ENCODE data around the gene BMP8A.
"Not testable (repeated sequence)": the region's sequence is repeated elsewhere in the genome, so short reads cannot be mapped to it uniquely, and the experiment has no call there.

Gene BMP8A

DNA sequence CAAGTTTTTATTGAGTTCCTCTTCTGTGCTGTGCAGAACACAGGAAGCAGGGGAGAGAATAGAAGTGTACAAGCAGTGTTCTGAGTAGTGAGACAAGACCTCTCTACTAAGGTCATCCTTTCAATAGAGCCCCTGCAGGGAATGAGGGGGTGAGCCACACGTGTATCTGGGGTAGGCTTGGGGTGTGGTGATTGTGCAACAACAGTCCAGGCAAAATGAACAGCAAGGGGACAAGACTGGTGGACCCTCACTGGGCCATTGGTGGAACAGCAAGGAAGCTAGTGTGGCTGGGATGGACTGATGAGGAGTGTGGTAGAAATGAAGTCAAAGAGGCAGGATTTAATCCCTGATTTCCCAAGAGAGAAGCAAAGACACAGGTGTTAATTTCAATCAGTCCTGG is 8.2 kb upstream of the BMP8A start:
- no peak for DNase-seq

DNA sequence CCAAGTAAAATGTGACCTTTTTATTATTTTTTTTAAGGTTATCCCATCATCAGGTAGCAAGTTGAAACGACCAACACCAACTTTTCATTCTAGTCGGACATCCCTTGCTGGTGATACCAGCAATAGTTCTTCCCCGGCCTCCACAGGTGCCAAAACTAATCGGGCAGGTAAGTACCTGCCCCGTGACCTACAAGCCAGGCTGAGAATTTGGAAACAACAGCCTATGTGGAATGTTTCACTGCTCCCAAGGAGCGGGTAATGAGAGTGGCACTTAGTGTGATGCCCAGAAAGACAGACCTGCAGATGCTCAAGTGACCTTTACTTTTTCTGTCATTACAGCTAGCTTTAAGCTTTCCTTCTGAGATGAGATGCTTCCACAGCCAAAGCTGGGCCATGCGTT is 6.9 kb upstream of the BMP8A start:
- no peak for DNase-seq

GRCh38 chr1:39485046-39485803 is 6.2 kb upstream of the BMP8A start:
- DNase-seq = no peak

DNA sequence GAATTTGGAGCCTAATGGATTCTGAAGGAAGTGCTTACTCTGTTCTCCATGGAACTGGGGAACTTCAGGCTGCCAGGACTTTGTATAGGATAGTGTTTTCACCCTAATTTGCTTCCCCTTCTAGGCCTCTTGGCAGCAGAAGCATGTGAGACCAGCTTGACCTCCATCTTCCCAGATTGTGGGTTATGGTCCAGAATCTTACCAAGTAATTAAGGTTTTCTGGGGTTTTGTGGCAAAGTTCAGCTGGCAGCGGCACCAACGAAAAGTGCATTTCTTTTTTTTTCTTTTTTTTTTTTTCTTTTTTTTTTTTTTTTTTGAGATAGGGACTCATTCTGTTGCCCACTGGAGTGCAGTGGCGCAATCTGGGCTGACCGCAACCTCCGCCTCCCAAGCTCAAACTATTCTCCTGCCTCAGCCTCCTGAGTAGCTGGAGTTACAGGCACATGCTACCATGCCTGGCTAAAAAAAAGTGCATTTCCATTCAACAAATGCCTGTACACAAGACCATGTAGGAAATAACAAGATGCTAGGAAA is 3.4 kb upstream of the BMP8A start:
- no peak for DNase-seq

GRCh38 chr1:39488793-39489566 is 2.5 kb upstream of the BMP8A start:
- DNase-seq = no peak

- no peak for DNase-seq
Measured at GRCh38 chr1:39489567-39490239, 1.7 kb upstream of the BMP8A start.

DNA sequence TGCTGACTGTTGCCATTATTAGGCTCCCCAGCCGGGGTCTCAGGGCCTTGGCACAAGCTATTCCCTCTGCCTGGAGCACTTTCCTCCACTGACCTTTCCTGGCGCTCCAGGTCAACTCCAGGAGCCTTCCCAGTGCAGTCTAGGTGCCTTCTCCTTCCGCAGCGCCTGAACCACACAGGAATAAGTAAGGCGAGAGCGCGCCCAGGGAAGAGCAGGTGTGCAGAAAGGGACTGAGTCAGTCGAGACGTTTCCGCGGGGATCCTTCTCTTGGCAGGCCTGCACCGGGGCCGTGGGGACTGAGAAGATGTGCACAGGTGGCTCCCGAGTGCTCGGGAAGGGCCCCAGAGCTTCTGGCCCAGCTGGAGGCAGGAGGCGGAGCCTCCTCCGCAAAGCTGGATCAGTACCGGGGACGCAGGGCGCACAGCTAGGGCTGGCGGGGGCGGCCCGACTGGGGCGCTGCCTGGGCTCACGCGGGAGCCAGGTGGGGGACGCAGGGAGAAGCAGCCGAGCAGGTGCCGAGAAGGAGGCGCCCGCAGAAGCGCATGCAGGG is 765 bp upstream of the BMP8A start:
- no peak for DNase-seq

DNA sequence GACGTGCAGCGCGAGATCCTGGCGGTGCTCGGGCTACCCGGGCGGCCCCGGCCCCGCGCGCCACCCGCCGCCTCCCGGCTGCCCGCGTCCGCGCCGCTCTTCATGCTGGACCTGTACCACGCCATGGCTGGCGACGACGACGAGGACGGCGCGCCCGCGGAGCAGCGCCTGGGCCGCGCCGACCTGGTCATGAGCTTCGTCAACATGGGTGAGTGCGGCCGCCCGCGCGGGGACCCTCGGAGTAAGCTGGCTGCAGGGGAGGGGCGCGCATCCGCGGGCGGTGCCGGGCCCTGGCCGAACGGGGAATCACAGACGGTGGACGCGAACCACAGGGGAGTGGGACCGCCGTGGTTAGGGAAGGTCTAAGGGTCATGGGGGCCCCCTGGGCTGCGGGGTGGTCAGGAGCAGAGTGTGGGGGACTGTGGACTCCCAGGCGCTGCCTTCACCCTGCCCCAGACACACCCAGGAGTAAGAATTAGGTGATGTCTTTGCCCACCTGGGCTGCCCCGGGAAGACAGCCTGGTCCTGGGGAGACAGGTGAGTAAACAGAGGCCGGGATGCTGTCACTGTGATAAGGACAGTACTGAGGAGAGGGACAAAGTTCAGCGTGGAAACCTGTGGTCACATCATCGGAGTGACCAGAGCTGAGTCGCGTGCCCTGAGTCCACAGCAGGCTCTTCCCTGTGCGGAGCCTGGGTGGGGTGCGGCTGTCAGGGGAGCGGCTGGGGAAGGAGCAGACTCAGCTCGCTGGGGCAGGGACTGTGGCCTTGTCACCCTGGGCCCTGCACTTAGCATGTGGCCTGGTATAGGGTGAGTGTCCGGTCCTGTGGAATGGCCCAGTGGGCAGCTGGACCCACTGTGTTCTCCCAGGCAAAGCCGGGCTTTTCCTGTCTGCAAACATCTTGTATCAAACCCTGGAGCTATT is 944 bp downstream of the BMP8A start:
- DNase-seq = not testable (repeated sequence)

DNA sequence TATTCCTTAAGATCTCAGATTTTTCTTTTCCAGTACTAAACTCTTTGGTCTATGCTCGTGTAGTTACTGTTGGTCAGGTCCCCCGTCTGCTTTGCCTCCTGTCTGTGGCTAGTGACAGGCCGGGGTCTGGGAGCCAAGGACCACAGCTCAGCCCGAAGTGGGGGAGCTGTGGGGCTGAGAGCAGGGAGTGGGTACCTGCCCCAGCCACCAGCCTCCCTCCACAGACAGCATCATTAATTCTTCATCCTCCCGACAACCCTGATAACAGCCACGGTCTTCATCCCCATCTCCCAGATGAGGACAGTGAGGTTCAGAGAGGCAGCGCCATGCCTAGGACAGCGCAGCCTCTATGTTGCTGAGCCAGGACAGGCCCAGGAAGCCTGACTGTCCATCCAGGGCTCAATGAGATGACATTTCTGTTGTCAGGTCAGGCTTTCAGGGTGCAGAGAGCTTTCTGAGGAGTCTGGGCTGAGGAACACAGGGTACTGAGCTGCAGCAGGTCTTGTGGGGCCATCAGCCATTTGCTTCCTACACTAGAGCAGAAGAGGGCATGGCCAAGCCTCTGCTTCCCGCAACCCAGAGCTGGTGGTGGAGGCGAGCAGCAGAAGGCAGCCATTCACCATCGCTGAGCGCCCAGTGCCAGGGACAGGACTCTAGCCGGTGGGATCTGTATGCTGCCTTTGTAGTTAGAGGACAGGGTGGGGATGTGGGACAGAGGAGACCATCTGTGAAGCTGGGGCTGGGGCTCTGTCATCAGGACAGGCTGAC is 1.8 kb downstream of the BMP8A start:
- DNase-seq = not testable (repeated sequence)

DNA sequence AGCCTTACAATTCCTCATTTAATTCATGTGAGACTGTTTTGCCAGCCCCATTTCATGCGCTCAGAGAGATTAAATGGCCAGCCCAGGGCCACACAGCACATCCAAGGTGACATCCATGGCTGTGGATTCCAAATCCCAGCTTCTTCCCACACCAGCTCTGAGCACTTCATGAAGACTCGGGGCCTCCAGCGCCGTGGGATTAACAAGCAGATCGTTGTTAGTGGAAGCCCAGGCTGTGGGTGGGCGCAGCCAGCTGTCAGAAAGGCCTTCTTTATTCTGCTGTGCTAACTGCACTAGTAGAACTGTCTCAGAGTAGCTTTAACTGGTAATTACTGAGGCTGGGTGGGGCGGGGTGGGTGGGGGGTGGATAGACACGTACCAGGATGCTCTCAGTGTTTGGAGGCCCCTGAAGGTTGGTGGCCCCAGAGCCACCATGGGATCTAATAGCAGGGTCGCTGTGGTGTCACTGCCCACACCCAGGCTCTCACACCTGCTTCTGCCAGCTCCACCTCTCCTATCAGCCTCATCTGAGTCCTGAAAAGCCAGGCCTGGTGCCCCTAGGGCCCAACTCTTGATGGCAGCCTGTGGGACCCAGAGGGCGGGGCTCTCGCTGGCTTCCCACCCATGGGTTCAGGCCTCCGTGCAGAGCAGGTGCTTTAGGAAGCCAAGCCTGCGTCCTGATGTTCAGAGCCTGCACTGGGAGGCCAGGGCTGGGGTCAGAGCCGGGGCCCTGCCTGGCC is 3.4 kb downstream of the BMP8A start:
- no peak for DNase-seq

DNA sequence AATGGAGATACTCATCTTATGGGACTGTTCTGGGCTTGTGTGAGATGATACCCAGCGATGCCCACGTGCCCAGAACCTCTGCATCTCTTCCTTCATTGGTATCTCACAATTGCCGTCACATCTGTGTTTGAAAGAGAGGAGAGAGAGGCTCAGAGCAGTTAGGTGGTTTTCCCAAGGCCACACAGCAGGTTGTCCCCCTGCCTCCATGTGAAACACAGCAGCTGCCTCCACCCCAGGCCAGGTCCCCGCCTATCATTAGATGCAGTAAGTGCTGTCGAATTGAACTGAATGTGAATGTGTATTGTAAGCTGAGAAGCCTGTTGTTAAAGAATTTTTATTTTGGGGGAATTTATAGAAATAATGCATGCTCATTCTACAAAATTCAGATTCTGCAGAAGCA is 5.1 kb downstream of the BMP8A start:
- not testable (repeated sequence) for DNase-seq

DNA sequence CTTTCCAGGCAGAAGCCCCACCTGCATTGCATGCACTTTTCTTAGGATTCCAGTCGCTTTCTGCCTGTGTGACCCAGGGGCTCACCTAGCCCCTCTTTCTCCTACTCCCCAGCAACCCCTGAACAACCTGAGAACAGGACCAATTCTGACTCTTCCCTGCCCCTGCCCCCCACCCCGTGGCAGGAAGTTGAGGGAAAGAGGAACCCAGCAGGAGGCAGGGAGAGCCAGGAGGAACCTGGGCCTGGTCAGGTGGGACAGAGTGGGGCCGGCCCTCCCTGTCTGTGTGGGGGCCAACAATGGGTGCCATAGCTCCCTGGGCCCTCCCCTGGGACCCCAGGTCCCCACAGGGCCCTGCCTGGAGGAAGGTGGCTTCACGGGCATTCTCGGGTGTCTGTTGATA is 6.1 kb downstream of the BMP8A start:
- DNase-seq = no peak

- not testable (repeated sequence) for DNase-seq
Measured at GRCh38 chr1:39498096-39498710, 6.8 kb downstream of the BMP8A start.

- DNase-seq = not testable (repeated sequence)
Measured at GRCh38 chr1:39498821-39499220, 7.4 kb downstream of the BMP8A start.

DNA sequence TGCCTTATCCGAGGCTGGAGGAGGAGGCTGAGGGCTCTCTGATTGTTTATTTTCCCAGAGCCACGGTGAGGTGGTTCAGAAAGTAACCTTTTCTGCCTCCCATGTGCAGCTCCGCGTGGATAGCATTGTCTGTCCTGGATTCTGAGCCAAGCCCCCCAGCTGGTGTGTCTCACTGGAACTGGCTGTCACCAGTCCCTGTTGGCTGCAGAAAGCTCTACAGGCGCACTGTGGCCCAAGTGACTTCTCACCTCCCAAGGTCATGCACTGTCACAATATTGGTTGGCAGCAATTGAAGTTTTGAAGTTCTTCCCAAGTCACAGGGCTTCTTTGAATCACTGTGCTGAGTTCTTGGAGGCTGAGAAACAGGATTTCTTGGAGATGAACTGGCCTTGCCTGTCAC is 8.2 kb downstream of the BMP8A start:
- DNase-seq = no peak

DNA sequence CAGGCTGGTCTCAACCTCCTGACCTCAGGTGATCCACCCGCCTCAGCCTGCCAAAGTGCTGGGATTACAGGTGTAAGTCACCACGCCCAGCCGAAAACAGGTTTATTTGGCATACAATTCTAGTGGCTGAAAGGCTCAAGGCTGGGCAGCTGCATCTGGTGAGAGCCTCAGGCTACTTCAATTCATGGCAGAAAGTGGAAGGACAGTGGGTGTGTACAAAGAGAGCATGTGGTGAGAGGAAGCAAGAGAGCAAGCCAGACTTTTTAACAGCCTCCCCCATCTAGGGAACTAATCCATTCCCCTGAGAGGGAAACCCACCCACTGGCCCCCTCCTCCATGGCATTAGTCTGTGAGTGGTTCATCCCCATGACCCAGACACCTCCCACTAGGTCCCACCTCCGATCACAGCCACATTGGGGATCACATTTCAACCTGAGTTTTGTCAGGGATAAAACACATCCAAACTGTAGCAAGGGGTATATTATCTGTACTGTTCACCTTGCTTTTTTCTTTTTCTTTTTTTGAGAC is 9.5 kb downstream of the BMP8A start:
- DNase-seq = no peak

- no peak for DNase-seq
Measured at GRCh38 chr1:39501666-39502065, 10.2 kb downstream of the BMP8A start.

GRCh38 chr1:39504436-39504835 is 13.0 kb downstream of the BMP8A start:
- DNase-seq = not testable (repeated sequence)

GRCh38 chr1:39505289-39505688 is 13.9 kb downstream of the BMP8A start:
- no peak for DNase-seq

Measured in right hindlimb (tissue), 1 donor.